DMS79 treated with DMSO at 0.1 percent for 48 hours (cell line): Measurements from ENCODE around the gene ARFGEF2.
"Not testable (repeated sequence)": the region's sequence is repeated elsewhere in the genome, so short reads cannot be mapped to it uniquely, and the experiment has no call there.

Experiments
- DNase-seq: peaks from one replicate; lab custom pipeline; 2025; lab: John Stamatoyannopoulos, UW

Gene ARFGEF2

GRCh38 chr20:48921168-48921882 lies at the start of gene ARFGEF2:
ARFGEF2 (plus strand) TSS chr20:48921711; CDS start chr20:48921890, 179 bp downstream.
- DNase-seq, result peak; percentile 92

- peak; percentile 51 for DNase-seq
Observed at GRCh38 chr20:48875233-48875913, 46.1 kb upstream of the ARFGEF2 start.

GRCh38 chr20:48875914-48876240 lies 45.6 kb upstream of the ARFGEF2 start:
- no peak for DNase-seq

- DNase-seq, result no peak
Observed at GRCh38 chr20:48877304-48877703, 44.2 kb upstream of the ARFGEF2 start.

- DNase-seq, result no peak
Observed at GRCh38 chr20:48878534-48879248, 42.8 kb upstream of the ARFGEF2 start.

GRCh38 chr20:48879612-48880245 lies 41.8 kb upstream of the ARFGEF2 start:
- DNase-seq, result no peak

- DNase-seq, result no peak
Observed at GRCh38 chr20:48880331-48880730, 41.2 kb upstream of the ARFGEF2 start.

- no peak for DNase-seq
Observed at GRCh38 chr20:48880981-48881657, 40.4 kb upstream of the ARFGEF2 start.

GRCh38 chr20:48885237-48885636 lies 36.3 kb upstream of the ARFGEF2 start:
- DNase-seq, result no peak

- no peak for DNase-seq
Observed at GRCh38 chr20:48886194-48886593, 35.3 kb upstream of the ARFGEF2 start.

- no peak for DNase-seq
Observed at GRCh38 chr20:48886811-48887210, 34.7 kb upstream of the ARFGEF2 start.

GRCh38 chr20:48888517-48888916 lies 33.0 kb upstream of the ARFGEF2 start:
- DNase-seq, result not testable (repeated sequence)

- DNase-seq, result no peak
Observed at GRCh38 chr20:48889140-48889790, 32.2 kb upstream of the ARFGEF2 start.

- no peak for DNase-seq
Observed at GRCh38 chr20:48891235-48892048, 30.1 kb upstream of the ARFGEF2 start.

GRCh38 chr20:48892049-48892470 lies 29.5 kb upstream of the ARFGEF2 start:
- DNase-seq, result no peak

- DNase-seq, result no peak
Observed at GRCh38 chr20:48892891-48893290, 28.6 kb upstream of the ARFGEF2 start.

GRCh38 chr20:48893374-48893773 lies 28.1 kb upstream of the ARFGEF2 start:
- DNase-seq, result no peak

- no peak for DNase-seq
Observed at GRCh38 chr20:48897305-48898010, 24.1 kb upstream of the ARFGEF2 start.

GRCh38 chr20:48898210-48898609 lies 23.3 kb upstream of the ARFGEF2 start:
- no peak for DNase-seq
